AG04450 (cell line): ENCODE measurements around the gene DCDC2C. TPM values are rescaled to one million over a fixed set of nuclear protein-coding genes. Genes with fewer than 3 reads are reported as not detected.
"Not testable (repeated sequence)": the region's sequence is repeated elsewhere in the genome, so short reads cannot be mapped to it uniquely, and the experiment has no call there.

Experiments
- CTCF ChIA-PET: fragments of 300-600, 350-600 bp; formaldehyde crosslinking; extraction: SDS; loops from one replicate; lab custom pipeline; 2022; ENCODE audit warnings: antibody characterized with exemption, inconsistent platforms; lab: Charles Lee
- POLR2A ChIA-PET: fragments of 350-600 bp; formaldehyde crosslinking; extraction: SDS; loops from one replicate; lab custom pipeline; 2021; ENCODE audit warnings: antibody characterized with exemption, inconsistent platforms; lab: Yijun Ruan, JAX
- DNase-seq: peaks from one replicate; pipeline ENCODE4 v3.0.0-alpha.2; 2011; ENCODE audit warnings: low read depth, low spot score
- H3K27ac ChIP-seq: one replicate; pipeline ENCODE4 v1.5.1; 2012; ENCODE audit warnings: low read depth, low read length, control low read depth
- H3K27me3 ChIP-seq: one replicate; pipeline ENCODE4 v1.6.0; 2012; ENCODE audit warnings: low read length; ENCODE audit not compliant: control insufficient read depth, insufficient read depth
- H3K4me3 ChIP-seq: 2 replicates; pipeline ENCODE4 v1.5.1; 2011; ENCODE audit warnings: mild to moderate bottlenecking, low read depth, low read length, control low read depth
- H3K9me3 ChIP-seq: 2 replicates; pipeline ENCODE4 v1.5.1; 2012; ENCODE audit warnings: low read length; ENCODE audit not compliant: control insufficient read depth, insufficient read depth
- CTCF ChIP-seq: IDR thresholded peaks from 2 replicates; pipeline ENCODE4 v1.5.1; 2011; ENCODE audit warnings: low read depth, low read length, control low read depth, inconsistent platforms
- polyA plus RNA-seq: library from polyadenylated mRNA; depleted of rRNA; stranded (reverse); fragments of >200 nt; gene quantifications from 2 replicates; pipeline ENCODE4 v1.2.3, GENCODE V29; 2011

DCDC2C gene
- polyA plus RNA-seq, 1 experiment: not detected

GRCh38 chr2:3807853-3808252, 104.5 kb downstream of the DCDC2C start:
- H3K27me3 ChIP-seq: no peaks in the 10 kb centered on the region
- H3K4me3 ChIP-seq: no peak overlapping the region
- no peak for TF ChIP-seq CTCF
- no peaks in the 10 kb centered on the region; the same call in 1 of the 2 replicates for H3K9me3 ChIP-seq
- ChIA-PET CTCF (interaction anchor here (1.1 to 4.2 kb wide), 6 partner anchors 19 to 80 kb away, joined by 3 to 23 read pairs (median 13); no protein-coding TSS in a partner anchor), POLR2A (interaction anchor here (1.2 kb wide), 1 partner anchor 16 kb away, joined by 3 read pairs; no protein-coding TSS in a partner anchor)
- DNase-seq: peak; percentile 43
- peak overlapping the region; percentile 42 for H3K27ac ChIP-seq

GRCh38 chr2:3814706-3815245, 111.4 kb downstream of the DCDC2C start:
- H3K27ac ChIP-seq: no peak overlapping the region
- no peak for TF ChIP-seq CTCF
- ChIA-PET CTCF (no interaction called here), POLR2A (no interaction called here)
- no peak overlapping the region for H3K4me3 ChIP-seq
- no peak for DNase-seq
- no peaks in the 10 kb centered on the region for H3K27me3 ChIP-seq
- peaks cover 9% of the 10 kb centered on the region for H3K9me3 ChIP-seq

GRCh38 chr2:3817144-3817543, 113.8 kb downstream of the DCDC2C start:
- H3K4me3 ChIP-seq, DNase-seq, POLR2A ChIA-PET, H3K9me3 ChIP-seq, CTCF ChIA-PET, H3K27ac ChIP-seq, H3K27me3 ChIP-seq: not testable (repeated sequence)

GRCh38 chr2:3823748-3824147, 120.4 kb downstream of the DCDC2C start:
- H3K27ac ChIP-seq: no peak overlapping the region
- ChIA-PET CTCF (interaction anchor here (7.1 kb wide), 1 partner anchor 96 kb away, joined by 142 read pairs; no protein-coding TSS in a partner anchor), POLR2A (interaction anchor here (0.7 to 1.2 kb wide), 2 partner anchors 16 to 87 kb away, joined by 3 to 4 read pairs; no protein-coding TSS in a partner anchor)
- no peaks in the 10 kb centered on the region for H3K9me3 ChIP-seq
- no peak for TF ChIP-seq CTCF
- DNase-seq: peak; percentile 7
- no peak overlapping the region for H3K4me3 ChIP-seq
- no peaks in the 10 kb centered on the region for H3K27me3 ChIP-seq

GRCh38 chr2:3827673-3828575, 124.5 kb downstream of the DCDC2C start:
- CTCF ChIA-PET: interaction anchor here (0.5 to 7.1 kb wide), 27 partner anchors 8 to 1648 kb away, joined by 3 to 142 read pairs (median 5); no protein-coding TSS in a partner anchor
- Histone ChIP-seq H3K27me3 (no peaks in the 10 kb centered on the region), H3K27ac (no peak overlapping the region), H3K4me3 (no peak overlapping the region), H3K9me3 (no peaks in the 10 kb centered on the region)
- POLR2A ChIA-PET: no interaction called here
- TF ChIP-seq CTCF: peak; percentile 78
- peak; percentile 4 for DNase-seq
